K562 (cell line): ENCODE data around the gene NCBP2. TPM values are rescaled to one million over a fixed set of nuclear protein-coding genes. Genes with fewer than 3 reads are reported as not detected.

Source experiments
- ATAC-seq: fragments of 200-7000 bp; cut with Tn5 transposase; 3 replicates; pipeline ENCODE4 v1.9.1; 2020; ENCODE audit warnings: moderate library complexity
- BruUV-seq: library from RNA; stranded (reverse); fragments of 400-500 nt; replicated peaks from 2 replicates; lab custom pipeline; 2021; lab: Mats Ljungman, UMichigan
- CTCF ChIA-PET: fragments of 300-600 bp; formaldehyde crosslinking; extraction: SDS; loops from one replicate; lab custom pipeline; 2021; ENCODE audit warnings: low intra/inter-chr PET ratio; lab: Yijun Ruan, JAX
- POLR2A ChIA-PET: fragments of 300-600, 350-650 bp; sonication (Branson Sonifier 250); formaldehyde crosslinking; extraction: SDS; loops from one replicate; lab custom pipeline; 2021; ENCODE audit warnings: antibody characterized with exemption, inconsistent platforms; lab: Yijun Ruan, JAX
- DNase-seq, 4 experiments: peaks; one replicate each; pipeline versions ENCODE4 v3.0.0 to v3.0.0-alpha.2; 2011 to 2018; ENCODE audit warnings: low spot score in 3 of 4, mixed read lengths in 3 of 4; ENCODE audit errors: extremely low read depth in 1 of 4
- FAIRE-seq: peaks from 2 replicates; lab custom pipeline; 2011; peaks lifted over from hg19 to GRCh38; lab: Jason Lieb, UNC
- H2AFZ ChIP-seq: 2 replicates; pipeline ENCODE4 v1.6.0; 2011; ENCODE audit warnings: low read depth, low read length, control low read depth, inconsistent platforms
- H3K27ac ChIP-seq: fragments of 200-600 bp; 3 replicates; pipeline ENCODE4 v1.8.0; 2011; ENCODE audit warnings: low read depth, mild to moderate bottlenecking, control low read depth, inconsistent platforms, low read length, moderate library complexity, mixed read lengths; ENCODE audit errors: extremely low read depth
- H3K27me3 ChIP-seq, 2 experiments: fragments of 300-600 bp in 1 of 2; 2 replicates in 1 of 2; 3 replicates in 1 of 2; pipeline versions ENCODE4 v1.6.0 to v1.8.0; 2011; ENCODE audit warnings: inconsistent platforms in 2 of 2, low read length in 2 of 2, mild to moderate bottlenecking in 1 of 2, mixed read lengths in 1 of 2, moderate library complexity in 1 of 2; ENCODE audit not compliant: control insufficient read depth in 2 of 2, insufficient read depth in 2 of 2
- H3K36me3 ChIP-seq: fragments of 300-600 bp; 3 replicates; pipeline ENCODE4 v1.8.0; 2011; ENCODE audit warnings: mild to moderate bottlenecking, low read length, inconsistent platforms; ENCODE audit not compliant: control insufficient read depth, insufficient read depth
- H3K4me1 ChIP-seq, 2 experiments: fragments of 200-600 bp in 1 of 2; replicated peaks in 1 of 2; 2 replicates in 1 of 2; 3 replicates in 1 of 2; pipeline versions ENCODE4 v1.5.1 to v1.8.0; 2011; ENCODE audit warnings: inconsistent platforms in 2 of 2, low read length in 2 of 2, mild to moderate bottlenecking in 1 of 2, mixed read lengths in 1 of 2, moderate library complexity in 1 of 2; ENCODE audit not compliant: control insufficient read depth in 2 of 2, insufficient read depth in 2 of 2
- H3K4me2 ChIP-seq: 2 replicates; pipeline ENCODE4 v1.6.1; 2011; ENCODE audit warnings: low read length, control low read depth, inconsistent platforms, mixed read lengths; ENCODE audit not compliant: insufficient read depth
- H3K4me3 ChIP-seq: fragments of 200-600 bp; sonication (generic), shearing (Covaris generic); 2 replicates; pipeline ENCODE4 v1.5.1; 2016; ENCODE audit warnings: control low read depth, inconsistent platforms
- H3K79me2 ChIP-seq: fragments of 200-600 bp; 3 replicates; pipeline ENCODE4 v1.8.0; 2011; ENCODE audit warnings: low read length, inconsistent platforms; ENCODE audit not compliant: control insufficient read depth, insufficient read depth
- H3K9ac ChIP-seq, 2 experiments: 2 replicates each; pipeline versions ENCODE4 v1.6.0 to v1.6.1; 2011; ENCODE audit warnings: low read depth in 2 of 2, low read length in 2 of 2, control low read depth in 1 of 2, inconsistent platforms in 1 of 2, mild to moderate bottlenecking in 1 of 2, mixed read lengths in 1 of 2; ENCODE audit not compliant: insufficient read depth in 1 of 2
- H3K9me1 ChIP-seq: one replicate; pipeline ENCODE4 v1.6.0; 2011; ENCODE audit warnings: inconsistent platforms, mild to moderate bottlenecking, low read length, moderate library complexity; ENCODE audit not compliant: control insufficient read depth, insufficient read depth
- H3K9me3 ChIP-seq: replicated peaks from 2 replicates; pipeline ENCODE4 v1.5.1; 2011; ENCODE audit warnings: low read depth, low read length, inconsistent platforms; ENCODE audit not compliant: control insufficient read depth, insufficient read depth
- H4K20me1 ChIP-seq: replicated peaks from 2 replicates; pipeline ENCODE4 v1.6.1; 2011; ENCODE audit warnings: low read length, inconsistent platforms, mixed read lengths; ENCODE audit not compliant: control insufficient read depth, insufficient read depth
- BACH1 ChIP-seq: fragments of 200-800 bp; sonication (Bioruptor generic); IDR thresholded peaks from 2 replicates; pipeline ENCODE4 v1.6.1; 2016; ENCODE audit warnings: missing genetic modification characterization, missing compliant biosample characterization
- CSDE1 ChIP-seq, 2 experiments: fragments of 450-650 bp; IDR thresholded peaks; 2 replicates each; pipeline ENCODE4 v1.6.1; 2016; ENCODE audit warnings: mild to moderate bottlenecking in 1 of 2
- MAX ChIP-seq: sonication (generic); formaldehyde crosslinking; IDR thresholded peaks from 2 replicates; pipeline ENCODE4 v1.9.0; 2022; ENCODE audit warnings: mild to moderate bottlenecking, missing genetic modification reagents
- MTA2 ChIP-seq: fragments of 450-650 bp; IDR thresholded peaks from 2 replicates; pipeline ENCODE4 v1.6.1; 2016; ENCODE audit warnings: low read depth
- NR2C2 ChIP-seq, 2 experiments: fragments of 200-800 bp in 1 of 2; sonication (Bioruptor generic) in 1 of 2; sonication (generic) in 1 of 2; formaldehyde crosslinking in 1 of 2; IDR thresholded peaks; 2 replicates each; pipeline versions ENCODE4 v1.6.1 to v1.8.0; 2016 to 2022; ENCODE audit warnings: mild to moderate bottlenecking in 1 of 2, missing compliant biosample characterization in 1 of 2, missing genetic modification characterization in 1 of 2, missing genetic modification reagents in 1 of 2
- TBP ChIP-seq: optimal IDR thresholded peaks from 2 replicates; pipeline ENCODE3; 2011; ENCODE audit warnings: low read depth, low read length, improper control_type of control experiment
- THAP12 ChIP-seq: fragments of 250-450 bp; sonication (Bioruptor Pico); IDR thresholded peaks from 2 replicates; pipeline ENCODE4 v1.9.0; 2021; ENCODE audit warnings: mild to moderate bottlenecking, inconsistent platforms
- ZNF398 ChIP-seq: fragments of 250-450 bp; sonication (Bioruptor Pico); IDR thresholded peaks from 2 replicates; pipeline ENCODE4 v1.8.0; 2021; ENCODE audit warnings: moderate library complexity, mild to moderate bottlenecking, inconsistent platforms
- WGBS: fragments of 100-300 bp; shearing (Covaris generic); methylation state at CpG from one replicate; pipeline ENCODE4 v1.1.6; 2016; ENCODE audit warnings: low coverage, mixed read lengths; ENCODE audit not compliant: insufficient coverage; ENCODE audit errors: missing lambda C conversion rate; 5-methylcytosine and 5-hydroxymethylcytosine counted together
- in situ Hi-C: fragments of 300-500 bp; cut with MboI; formaldehyde crosslinking; loops from 4 replicates; pipeline ENCODE4 v1.15.0; 2018; ENCODE audit warnings: inconsistent platforms, mixed read lengths
- intact Hi-C: fragments of 100-400 bp; cut with micrococcal nuclease; formaldehyde crosslinking; loops from 2 replicates; pipeline ENCODE4 v1.14.2; 2022
- polyA plus RNA-seq, 8 experiments: library from polyadenylated mRNA; depleted of rRNA in 4 of 8; stranded (reverse) in 5 of 8; unstranded in 3 of 8; fragments of >200 nt; fragmentation: Nextera tagmentation in 2 of 8; fragmentation: Illumina TruSeq in 1 of 8; extraction: Ambion mirVana in 2 of 8; extraction: Trizol in 1 of 8; gene quantifications; 2 replicates each; pipeline versions ENCODE4 v1.2.1 to v1.2.3, GENCODE V29; 2011 to 2014; ENCODE audit warnings: inconsistent platforms in 1 of 8, missing spikeins in 1 of 8
- total RNA-seq, 7 experiments: library from RNA; depleted of rRNA in 6 of 7; stranded (reverse); fragments of >200 nt in 6 of 7; fragmentation: Illumina TruSeq in 2 of 7; extraction: Trizol in 2 of 7; gene quantifications; 2 replicates each; pipeline versions ENCODE4 v1.2.1 to v1.2.3, GENCODE V29; 2011 to 2021; ENCODE audit warnings: low replicate concordance in 1 of 7
- TF ChIP-seq, protein P1 (sequence below), 3 experiments: fragments of 200-800 bp in 1 of 3; sonication (Bioruptor generic) in 1 of 3; sonication (generic) in 1 of 3; formaldehyde crosslinking in 1 of 3; IDR thresholded peaks; 2 replicates each; pipeline versions ENCODE4 v1.6.1 to v1.8.0; 2016 to 2022; ENCODE audit warnings: mild to moderate bottlenecking in 2 of 3, missing compliant biosample characterization in 2 of 3, missing genetic modification characterization in 2 of 3, missing genetic modification reagents in 1 of 3

NCBP2 gene
- total and polyA plus RNA-seq, 9 of the 15 experiments (the other 6 are each of a cell fraction or from before 2014, with no cell fraction given), result 56.4 to 102 (median 82.3) TPM

- Histone ChIP-seq H3K9me1 (no peaks in the 10 kb centered on the region), H3K9ac (peak overlapping the region; percentile 90 to 96), H2AFZ (peak overlapping the region; percentile 92), H3K4me3 (peak overlapping the region; percentile 71), H3K9me3 (peaks cover 3% of the 10 kb centered on the region; the same call in 1 of the 2 replicates), H3K4me2 (peak overlapping the region; percentile 77), H4K20me1 (no peaks in the 10 kb centered on the region), H3K27ac (peak overlapping the region; percentile 94), H3K79me2 (peaks cover 12% of the 10 kb centered on the region; the same call in 2 of the 3 replicates), H3K36me3 (peaks cover 8% of the 10 kb centered on the region; the same call in 1 of the 3 replicates), H3K4me1 (peaks cover 20 to 32% of the 10 kb centered on the region in 2 experiments; a peak in 4 of 5 replicates), H3K27me3 (no peaks in the 10 kb centered on the region)
- FAIRE-seq (no peak), DNase-seq (peak; percentile 82 to 90 (median 88)), ATAC-seq (peak; percentile 86)
- CTCF ChIA-PET, result interaction anchor here (0.6 to 2.7 kb wide), 8 partner anchors 28 to 445 kb away, joined by 3 to 10 read pairs (median 4); no protein-coding TSS in a partner anchor
- POLR2A ChIA-PET, result interaction anchor here (0.6 to 1.4 kb wide), 6 partner anchors 10 to 33 kb away, joined by 3 to 5 read pairs (median 4); no protein-coding TSS in a partner anchor
- intact Hi-C loops, result loop anchor here (2.0 to 5.0 kb wide), 2 partner anchors 361 to 448 kb away; no protein-coding TSS in a partner anchor
- 7% methylated on average over 61 of the region's 100 CpGs for WGBS
- no TSS peak for BruUV-seq
- in situ Hi-C loops, result loop anchor here (10.0 kb wide), 2 partner anchors 215 to 365 kb away; no protein-coding TSS in a partner anchor
- TF ChIP-seq MTA2, result no peak
- TF ChIP-seq CSDE1 (IDR thresholded peaks at IDR 0.05), result no peak
- TF ChIP-seq BACH1 (tag), result no peak
- TF ChIP-seq ZNF398 (CRISPR knock-in tag), result no peak
- peak; percentile 79 for TF ChIP-seq THAP12
- TF ChIP-seq NR2C2 (CRISPR knock-in tag; IDR thresholded peaks at IDR 0.05), result no peak
- TF ChIP-seq NR2C2 (tag; IDR thresholded peaks at IDR 0.05), result no peak
- no peak; the same call in 1 of the 2 replicates for TF ChIP-seq MAX (CRISPR knock-in tag)
- peak; percentile 71 for TF ChIP-seq TBP
- TF ChIP-seq, protein P1, sequence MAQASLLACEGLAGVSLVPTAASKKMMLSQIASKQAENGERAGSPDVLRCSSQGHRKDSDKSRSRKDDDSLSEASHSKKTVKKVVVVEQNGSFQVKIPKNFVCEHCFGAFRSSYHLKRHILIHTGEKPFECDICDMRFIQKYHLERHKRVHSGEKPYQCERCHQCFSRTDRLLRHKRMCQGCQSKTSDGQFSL (CRISPR knock-in tag; IDR thresholded peaks at IDR 0.05), result no peak
- TF ChIP-seq, protein P1 (tag; IDR thresholded peaks at IDR 0.05), result no peak
Measured at GRCh38 chr3:196969660-196970546, 27.6 kb upstream of the NCBP2 start.
